Bronchial epithelial cell (primary cell): Measurements from ENCODE around the gene AMIGO1. TPM values are rescaled to one million over a fixed set of nuclear protein-coding genes. Genes with fewer than 3 reads are reported as not detected.

Experiments
- DNase-seq: peaks from one replicate; pipeline ENCODE4 v3.0.0-alpha.2; 2010; ENCODE audit warnings: low read depth
- FAIRE-seq: peaks from 2 replicates; lab custom pipeline; 2011; peaks lifted over from hg19 to GRCh38; lab: Jason Lieb, UNC
- H3K27me3 ChIP-seq: 2 replicates; pipeline ENCODE4 v1.5.1; 2011; ENCODE audit warnings: low read length; ENCODE audit not compliant: control insufficient read depth, insufficient read depth
- H3K36me3 ChIP-seq: 2 replicates; pipeline ENCODE4 v1.5.1; 2011; ENCODE audit warnings: low read length; ENCODE audit not compliant: control insufficient read depth, insufficient read depth
- H3K4me3 ChIP-seq: 2 replicates; pipeline ENCODE4 v1.5.1; 2011; ENCODE audit warnings: mild to moderate bottlenecking, low read depth, low read length, control low read depth
- CTCF ChIP-seq: IDR thresholded peaks from 2 replicates; pipeline ENCODE4 v1.5.1; 2011; ENCODE audit warnings: mild to moderate bottlenecking, moderate library complexity, low read length, control low read depth, inconsistent platforms; ENCODE audit not compliant: insufficient read depth, severe bottlenecking
- total RNA-seq: library from RNA; depleted of rRNA; stranded (reverse); fragments of >200 nt; gene quantifications from 2 replicates; pipeline ENCODE4 v1.2.1, GENCODE V29; 2014

Gene AMIGO1
- total RNA-seq, 1 donor from 2014 or later, result 0.26 TPM

DNA sequence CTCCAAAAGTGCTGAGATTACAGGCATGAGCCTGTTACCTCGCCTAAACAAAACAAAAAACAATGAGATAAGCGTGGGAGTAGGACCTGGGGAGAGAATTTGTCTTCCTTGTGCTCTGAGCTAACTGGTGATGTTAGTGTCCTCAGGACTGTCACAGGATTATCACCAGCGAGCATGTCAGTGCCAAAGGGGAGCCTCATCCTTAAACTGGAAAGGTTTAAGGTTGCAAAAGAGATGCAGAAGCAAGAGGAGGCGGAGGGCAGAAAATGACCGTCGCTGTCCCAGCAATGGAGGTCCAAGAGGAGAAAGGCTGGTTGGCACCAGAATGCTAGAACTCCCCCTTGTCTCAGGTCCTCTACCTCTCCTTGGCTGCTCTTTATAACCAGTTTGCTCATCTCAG lies 39.3 kb downstream of the AMIGO1 start:
- peaks cover 35% of the 10 kb centered on the region for H3K27me3 ChIP-seq
- DNase-seq (no peak), FAIRE-seq (no peak)
- H3K4me3 ChIP-seq, result no peak overlapping the region
- TF ChIP-seq CTCF, result no peak
- H3K36me3 ChIP-seq, result no peaks in the 10 kb centered on the region

DNA sequence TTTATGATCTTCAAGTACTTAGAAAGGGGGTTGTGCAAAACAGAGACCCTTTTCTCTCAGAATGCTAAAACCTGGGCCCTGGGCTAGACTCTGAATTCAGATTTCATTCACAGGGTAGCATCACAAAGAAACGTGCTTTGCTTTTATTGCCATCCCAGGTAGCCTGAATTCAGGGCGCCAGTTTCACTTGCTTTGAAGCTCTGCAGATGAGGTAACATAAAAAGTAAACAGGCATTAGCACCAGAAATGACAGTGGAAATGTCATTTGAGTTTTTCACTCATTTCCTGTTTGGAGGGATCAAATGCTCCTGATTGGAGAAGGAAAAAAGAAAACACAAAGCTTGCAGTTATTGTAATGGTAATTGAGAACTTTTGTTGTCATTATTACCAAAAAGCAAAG lies 40.6 kb downstream of the AMIGO1 start:
- TF ChIP-seq CTCF, result no peak
- no peak overlapping the region for H3K4me3 ChIP-seq
- FAIRE-seq (no peak), DNase-seq (no peak)
- H3K36me3 ChIP-seq, result no peaks in the 10 kb centered on the region
- peaks cover 40% of the 10 kb centered on the region for H3K27me3 ChIP-seq

- no peak for FAIRE-seq
- no peak for DNase-seq
- H3K36me3 ChIP-seq, result no peaks in the 10 kb centered on the region
- TF ChIP-seq CTCF, result no peak
- peaks cover 39% of the 10 kb centered on the region for H3K27me3 ChIP-seq
- no peak overlapping the region for H3K4me3 ChIP-seq
Observed at GRCh38 chr1:109468061-109468460, 41.5 kb downstream of the AMIGO1 start.

- Histone ChIP-seq H3K4me3 (no peak overlapping the region), H3K36me3 (no peaks in the 10 kb centered on the region), H3K27me3 (peaks cover 37% of the 10 kb centered on the region)
- TF ChIP-seq CTCF, result no peak
- no peak for FAIRE-seq
- DNase-seq, result no peak
Observed at GRCh38 chr1:109467301-109467777, 42.2 kb downstream of the AMIGO1 start.

GRCh38 chr1:109466452-109467300 lies 42.9 kb downstream of the AMIGO1 start, which contains the start of gene SYPL2:
Gene SYPL2 (plus strand): TSS chr1:109466546. CDS start chr1:109466844, 298 bp downstream.
- no peaks in the 10 kb centered on the region for H3K36me3 ChIP-seq
- H3K4me3 ChIP-seq, result peak within 1 kb of the TSS; percentile 29
- DNase-seq, result no peak
- H3K27me3 ChIP-seq, result peaks cover 37% of the 10 kb centered on the region
- TF ChIP-seq CTCF, result no peak
- FAIRE-seq, result no peak

GRCh38 chr1:109466125-109466451 lies 43.4 kb downstream of the AMIGO1 start:
- no peaks in the 10 kb centered on the region for H3K36me3 ChIP-seq
- DNase-seq (no peak), FAIRE-seq (no peak)
- H3K4me3 ChIP-seq, result peak overlapping the region; percentile 29
- peaks cover 37% of the 10 kb centered on the region for H3K27me3 ChIP-seq
- TF ChIP-seq CTCF, result no peak
